HEK293 (cell line): ENCODE results near the gene RIPK1.

ENCODE experiments used
- GLIS2 ChIP-seq: fragments of 450-650 bp; formaldehyde crosslinking; IDR thresholded peaks from 2 replicates; pipeline ENCODE4 v1.5.1; 2016; ENCODE audit warnings: missing biosample characterization, missing genetic modification characterization
- HOXA7 ChIP-seq: sonication (generic); formaldehyde crosslinking; IDR thresholded peaks from 2 replicates; pipeline ENCODE4 v1.8.1; 2022; ENCODE audit warnings: missing genetic modification reagents, borderline replicate concordance
- IKZF3 ChIP-seq: fragments of 450-650 bp; IDR thresholded peaks from 2 replicates; pipeline ENCODE4 v1.5.0; 2018; ENCODE audit warnings: missing biosample characterization, mild to moderate bottlenecking, missing genetic modification characterization, moderate library complexity
- OSR2 ChIP-seq: fragments of 450-650 bp; formaldehyde crosslinking; IDR thresholded peaks from 2 replicates; pipeline ENCODE4 v1.5.1; 2016; ENCODE audit warnings: missing biosample characterization, missing genetic modification characterization
- SCRT2 ChIP-seq: fragments of 450-650 bp; formaldehyde crosslinking; IDR thresholded peaks from 2 replicates; pipeline ENCODE4 v1.5.1; 2016; ENCODE audit warnings: missing biosample characterization, missing genetic modification characterization
- SP2 ChIP-seq: fragments of 450-650 bp; formaldehyde crosslinking; IDR thresholded peaks from 2 replicates; pipeline ENCODE4 v1.5.1; 2016; ENCODE audit warnings: missing biosample characterization, missing genetic modification characterization
- SP7 ChIP-seq: fragments of 450-650 bp; formaldehyde crosslinking; IDR thresholded peaks from 2 replicates; pipeline ENCODE4 v1.5.1; 2016; ENCODE audit warnings: missing biosample characterization, missing genetic modification characterization
- ZBTB17 ChIP-seq: fragments of 450-650 bp; formaldehyde crosslinking; IDR thresholded peaks from 2 replicates; pipeline ENCODE4 v1.5.1; 2016; ENCODE audit warnings: missing biosample characterization, missing genetic modification characterization
- ZBTB20 ChIP-seq: fragments of 450-650 bp; formaldehyde crosslinking; IDR thresholded peaks from 2 replicates; pipeline ENCODE4 v1.5.1; 2016; ENCODE audit warnings: missing biosample characterization, missing genetic modification characterization
- ZEB2 ChIP-seq: fragments of 450-650 bp; formaldehyde crosslinking; IDR thresholded peaks from 2 replicates; pipeline ENCODE4 v1.5.1; 2016; ENCODE audit warnings: missing biosample characterization, missing genetic modification characterization
- ZNF133 ChIP-seq: fragments of 450-650 bp; formaldehyde crosslinking; IDR thresholded peaks from 2 replicates; pipeline ENCODE4 v1.5.1; 2016; ENCODE audit warnings: missing biosample characterization, missing genetic modification characterization
- ZNF146 ChIP-seq: fragments of 450-650 bp; formaldehyde crosslinking; IDR thresholded peaks from 2 replicates; pipeline ENCODE4 v1.5.1; 2016; ENCODE audit warnings: missing biosample characterization, missing genetic modification characterization
- ZNF2 ChIP-seq: fragments of 450-650 bp; formaldehyde crosslinking; IDR thresholded peaks from 2 replicates; pipeline ENCODE4 v1.5.1; 2016; ENCODE audit warnings: missing biosample characterization, missing genetic modification characterization
- ZNF239 ChIP-seq: fragments of 450-650 bp; formaldehyde crosslinking; IDR thresholded peaks from 2 replicates; pipeline ENCODE4 v1.5.1; 2016; ENCODE audit warnings: missing biosample characterization, missing genetic modification characterization
- ZNF335 ChIP-seq: fragments of 450-650 bp; formaldehyde crosslinking; conservative IDR thresholded peaks from 2 replicates; pipeline ENCODE4 v1.5.1; 2016; ENCODE audit warnings: missing biosample characterization, missing genetic modification characterization
- ZNF394 ChIP-seq: fragments of 450-650 bp; formaldehyde crosslinking; IDR thresholded peaks from 2 replicates; pipeline ENCODE4 v1.5.1; 2016; ENCODE audit warnings: missing biosample characterization, missing genetic modification characterization, mild to moderate bottlenecking, moderate library complexity, borderline replicate concordance
- ZNF501 ChIP-seq: fragments of 450-650 bp; formaldehyde crosslinking; IDR thresholded peaks from 2 replicates; pipeline ENCODE4 v1.5.1; 2016; ENCODE audit warnings: missing biosample characterization, missing genetic modification characterization
- ZNF596 ChIP-seq: fragments of 450-650 bp; IDR thresholded peaks from 2 replicates; pipeline ENCODE4 v1.5.0; 2018; ENCODE audit warnings: missing biosample characterization, mild to moderate bottlenecking, missing genetic modification characterization, moderate library complexity
- ZNF600 ChIP-seq: fragments of 450-650 bp; formaldehyde crosslinking; IDR thresholded peaks from 2 replicates; pipeline ENCODE4 v1.5.1; 2016; ENCODE audit warnings: missing biosample characterization, missing genetic modification characterization
- ZNF623 ChIP-seq: fragments of 450-650 bp; formaldehyde crosslinking; IDR thresholded peaks from 2 replicates; pipeline ENCODE4 v1.5.1; 2016; ENCODE audit warnings: missing biosample characterization, missing genetic modification characterization
- ZNF629 ChIP-seq: fragments of 450-650 bp; formaldehyde crosslinking; IDR thresholded peaks from 2 replicates; pipeline ENCODE4 v1.5.1; 2017; ENCODE audit warnings: missing biosample characterization, missing genetic modification characterization
- ZNF654 ChIP-seq: fragments of 450-650 bp; formaldehyde crosslinking; IDR thresholded peaks from 2 replicates; pipeline ENCODE4 v1.5.1; 2016; ENCODE audit warnings: low read depth, missing biosample characterization, missing genetic modification characterization
- ZNF768 ChIP-seq: fragments of 450-650 bp; formaldehyde crosslinking; IDR thresholded peaks from 2 replicates; pipeline ENCODE4 v1.5.1; 2018; ENCODE audit warnings: missing biosample characterization, mild to moderate bottlenecking, missing genetic modification characterization
- ZNF837 ChIP-seq: fragments of 450-650 bp; formaldehyde crosslinking; IDR thresholded peaks from 2 replicates; pipeline ENCODE4 v1.5.1; 2016; ENCODE audit warnings: missing biosample characterization, missing genetic modification characterization
- ZXDB ChIP-seq: fragments of 450-650 bp; formaldehyde crosslinking; IDR thresholded peaks from 2 replicates; pipeline ENCODE4 v1.5.1; 2016; ENCODE audit warnings: missing biosample characterization, missing genetic modification characterization
- TF ChIP-seq, protein P1 (sequence below): fragments of 450-650 bp; formaldehyde crosslinking; conservative IDR thresholded peaks from 2 replicates; pipeline ENCODE4 v1.5.1; 2016; ENCODE audit warnings: low read depth, missing biosample characterization, missing genetic modification characterization
- TF ChIP-seq, protein P2 (sequence below): fragments of 450-650 bp; formaldehyde crosslinking; IDR thresholded peaks from 2 replicates; pipeline ENCODE4 v1.5.1; 2016; ENCODE audit warnings: missing biosample characterization, missing genetic modification characterization
- TF ChIP-seq, protein P3 (sequence below): fragments of 450-650 bp; formaldehyde crosslinking; conservative IDR thresholded peaks from 2 replicates; pipeline ENCODE4 v1.5.1; 2016; ENCODE audit warnings: low read depth, missing biosample characterization, missing genetic modification characterization
- TF ChIP-seq, protein P4 (sequence below): fragments of 450-650 bp; formaldehyde crosslinking; IDR thresholded peaks from 2 replicates; pipeline ENCODE4 v1.5.1; 2016; ENCODE audit warnings: missing biosample characterization, missing genetic modification characterization, low read depth

RIPK1 gene

DNA sequence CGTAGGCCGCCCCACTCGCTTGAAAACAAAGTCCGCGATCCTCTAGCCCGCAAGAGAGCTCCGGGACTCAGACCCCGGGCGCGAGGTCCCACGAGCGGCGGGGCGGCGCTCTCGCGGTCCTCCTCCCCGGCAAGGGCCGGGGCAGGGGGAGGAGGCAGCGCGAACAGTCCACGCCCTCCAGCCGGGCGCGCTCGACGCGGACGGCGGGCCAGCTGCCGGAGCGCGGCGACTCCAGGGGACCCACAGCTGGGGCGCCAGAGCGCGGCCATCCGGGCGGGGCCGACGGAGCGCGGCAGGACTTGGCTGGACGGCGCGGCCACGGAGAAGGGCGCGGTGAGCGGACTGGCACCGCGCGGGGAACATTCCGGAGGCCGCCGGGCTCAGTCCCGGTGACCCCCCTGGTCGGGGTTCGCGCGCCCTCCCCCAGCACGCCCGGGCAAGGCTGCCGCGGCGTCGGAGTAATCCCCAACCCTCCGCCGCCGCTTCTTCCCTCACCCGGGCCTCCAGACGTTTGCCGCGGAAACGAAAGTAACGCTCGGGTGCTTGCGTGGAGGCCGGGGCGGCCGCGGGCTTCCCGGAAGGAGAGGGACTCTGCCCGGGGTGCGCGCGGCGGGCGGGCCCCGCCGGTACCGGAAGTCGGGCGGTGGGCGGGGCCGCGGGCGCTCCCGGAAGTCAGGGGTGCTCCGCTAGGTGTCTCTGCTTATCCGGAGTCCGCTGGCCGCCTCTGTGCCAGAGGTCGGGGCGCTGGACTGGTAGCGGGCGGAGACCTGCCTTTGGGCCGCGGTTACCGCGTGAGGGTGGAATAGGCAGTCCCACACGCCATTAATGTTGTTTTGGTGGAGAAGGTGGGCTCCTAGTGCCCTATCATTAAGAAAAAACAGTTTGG is at the start of gene RIPK1 (continued):
- TF ChIP-seq, protein P1, sequence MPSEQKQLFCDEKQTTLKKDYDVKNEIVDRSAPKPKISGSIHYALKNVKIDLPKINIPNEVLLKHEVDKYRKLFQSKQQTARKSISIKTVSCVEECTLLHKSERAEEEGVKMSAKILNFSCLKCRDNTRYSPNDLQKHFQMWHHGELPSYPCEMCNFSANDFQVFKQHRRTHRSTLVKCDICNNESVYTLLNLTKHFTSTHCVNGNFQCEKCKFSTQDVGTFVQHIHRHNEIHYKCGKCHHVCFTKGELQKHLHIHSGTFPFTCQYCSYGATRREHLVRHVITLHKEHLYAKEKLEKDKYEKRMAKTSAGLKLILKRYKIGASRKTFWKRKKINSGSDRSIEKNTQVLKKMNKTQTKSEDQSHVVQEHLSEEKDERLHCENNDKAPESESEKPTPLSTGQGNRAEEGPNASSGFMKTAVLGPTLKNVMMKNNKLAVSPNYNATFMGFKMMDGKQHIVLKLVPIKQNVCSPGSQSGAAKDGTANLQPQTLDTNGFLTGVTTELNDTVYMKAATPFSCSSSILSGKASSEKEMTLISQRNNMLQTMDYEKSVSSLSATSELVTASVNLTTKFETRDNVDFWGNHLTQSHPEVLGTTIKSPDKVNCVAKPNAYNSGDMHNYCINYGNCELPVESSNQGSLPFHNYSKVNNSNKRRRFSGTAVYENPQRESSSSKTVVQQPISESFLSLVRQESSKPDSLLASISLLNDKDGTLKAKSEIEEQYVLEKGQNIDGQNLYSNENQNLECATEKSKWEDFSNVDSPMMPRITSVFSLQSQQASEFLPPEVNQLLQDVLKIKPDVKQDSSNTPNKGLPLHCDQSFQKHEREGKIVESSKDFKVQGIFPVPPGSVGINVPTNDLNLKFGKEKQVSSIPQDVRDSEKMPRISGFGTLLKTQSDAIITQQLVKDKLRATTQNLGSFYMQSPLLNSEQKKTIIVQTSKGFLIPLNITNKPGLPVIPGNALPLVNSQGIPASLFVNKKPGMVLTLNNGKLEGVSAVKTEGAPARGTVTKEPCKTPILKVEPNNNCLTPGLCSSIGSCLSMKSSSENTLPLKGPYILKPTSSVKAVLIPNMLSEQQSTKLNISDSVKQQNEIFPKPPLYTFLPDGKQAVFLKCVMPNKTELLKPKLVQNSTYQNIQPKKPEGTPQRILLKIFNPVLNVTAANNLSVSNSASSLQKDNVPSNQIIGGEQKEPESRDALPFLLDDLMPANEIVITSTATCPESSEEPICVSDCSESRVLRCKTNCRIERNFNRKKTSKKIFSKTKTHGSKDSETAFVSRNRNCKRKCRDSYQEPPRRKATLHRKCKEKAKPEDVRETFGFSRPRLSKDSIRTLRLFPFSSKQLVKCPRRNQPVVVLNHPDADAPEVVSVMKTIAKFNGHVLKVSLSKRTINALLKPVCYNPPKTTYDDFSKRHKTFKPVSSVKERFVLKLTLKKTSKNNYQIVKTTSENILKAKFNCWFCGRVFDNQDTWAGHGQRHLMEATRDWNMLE (tag by site-specific recombination) = peak; percentile 78
- TF ChIP-seq ZBTB20 (tag by site-specific recombination) = peak; percentile 88; the same call in 1 of the 2 replicates
- TF ChIP-seq HOXA7 (CRISPR knock-in tag) = 0 out of 2 replicates have a peak, but pooled peaks have one; percentile 40
- peak; percentile 69; the same call in 1 of the 2 replicates for TF ChIP-seq GLIS2
- 0 out of 2 replicates have a peak, but pooled peaks have one; percentile 37 for TF ChIP-seq IKZF3 (tag by site-specific recombination)
- TF ChIP-seq ZBTB17 (tag by site-specific recombination) = no peak
- TF ChIP-seq, protein P2, sequence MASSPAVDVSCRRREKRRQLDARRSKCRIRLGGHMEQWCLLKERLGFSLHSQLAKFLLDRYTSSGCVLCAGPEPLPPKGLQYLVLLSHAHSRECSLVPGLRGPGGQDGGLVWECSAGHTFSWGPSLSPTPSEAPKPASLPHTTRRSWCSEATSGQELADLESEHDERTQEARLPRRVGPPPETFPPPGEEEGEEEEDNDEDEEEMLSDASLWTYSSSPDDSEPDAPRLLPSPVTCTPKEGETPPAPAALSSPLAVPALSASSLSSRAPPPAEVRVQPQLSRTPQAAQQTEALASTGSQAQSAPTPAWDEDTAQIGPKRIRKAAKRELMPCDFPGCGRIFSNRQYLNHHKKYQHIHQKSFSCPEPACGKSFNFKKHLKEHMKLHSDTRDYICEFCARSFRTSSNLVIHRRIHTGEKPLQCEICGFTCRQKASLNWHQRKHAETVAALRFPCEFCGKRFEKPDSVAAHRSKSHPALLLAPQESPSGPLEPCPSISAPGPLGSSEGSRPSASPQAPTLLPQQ (tag by site-specific recombination) = peak; percentile 82
- peak; percentile 51; the same call in 1 of the 2 replicates for TF ChIP-seq ZNF2 (tag by site-specific recombination)
- TF ChIP-seq SP2 (tag by site-specific recombination) = peak; percentile 68
- TF ChIP-seq ZNF654 = 0 out of 2 replicates have a peak, but pooled peaks have one; percentile 7
- peak; percentile 99 for TF ChIP-seq ZNF394
- no peak for TF ChIP-seq ZNF146 (tag by site-specific recombination)
- no peak for TF ChIP-seq ZNF133
- TF ChIP-seq ZNF768 (tag by site-specific recombination) = 0 out of 2 replicates have a peak, but pooled peaks have one; percentile 11
- peak; percentile 29; the same call in 1 of the 2 replicates for TF ChIP-seq SP7 (tag by site-specific recombination)
- TF ChIP-seq ZNF837 (tag by site-specific recombination) = no peak
- TF ChIP-seq ZNF596 = peak; percentile 33; the same call in 1 of the 2 replicates
- TF ChIP-seq OSR2 = peak; percentile 6; the same call in 1 of the 2 replicates
- TF ChIP-seq SCRT2 (tag by site-specific recombination) = peak; percentile 50; the same call in 1 of the 2 replicates
- TF ChIP-seq ZEB2 = peak; percentile 68
- TF ChIP-seq ZNF629 (tag by site-specific recombination) = 0 out of 2 replicates have a peak, but pooled peaks have one; percentile 13
- TF ChIP-seq, protein P3, sequence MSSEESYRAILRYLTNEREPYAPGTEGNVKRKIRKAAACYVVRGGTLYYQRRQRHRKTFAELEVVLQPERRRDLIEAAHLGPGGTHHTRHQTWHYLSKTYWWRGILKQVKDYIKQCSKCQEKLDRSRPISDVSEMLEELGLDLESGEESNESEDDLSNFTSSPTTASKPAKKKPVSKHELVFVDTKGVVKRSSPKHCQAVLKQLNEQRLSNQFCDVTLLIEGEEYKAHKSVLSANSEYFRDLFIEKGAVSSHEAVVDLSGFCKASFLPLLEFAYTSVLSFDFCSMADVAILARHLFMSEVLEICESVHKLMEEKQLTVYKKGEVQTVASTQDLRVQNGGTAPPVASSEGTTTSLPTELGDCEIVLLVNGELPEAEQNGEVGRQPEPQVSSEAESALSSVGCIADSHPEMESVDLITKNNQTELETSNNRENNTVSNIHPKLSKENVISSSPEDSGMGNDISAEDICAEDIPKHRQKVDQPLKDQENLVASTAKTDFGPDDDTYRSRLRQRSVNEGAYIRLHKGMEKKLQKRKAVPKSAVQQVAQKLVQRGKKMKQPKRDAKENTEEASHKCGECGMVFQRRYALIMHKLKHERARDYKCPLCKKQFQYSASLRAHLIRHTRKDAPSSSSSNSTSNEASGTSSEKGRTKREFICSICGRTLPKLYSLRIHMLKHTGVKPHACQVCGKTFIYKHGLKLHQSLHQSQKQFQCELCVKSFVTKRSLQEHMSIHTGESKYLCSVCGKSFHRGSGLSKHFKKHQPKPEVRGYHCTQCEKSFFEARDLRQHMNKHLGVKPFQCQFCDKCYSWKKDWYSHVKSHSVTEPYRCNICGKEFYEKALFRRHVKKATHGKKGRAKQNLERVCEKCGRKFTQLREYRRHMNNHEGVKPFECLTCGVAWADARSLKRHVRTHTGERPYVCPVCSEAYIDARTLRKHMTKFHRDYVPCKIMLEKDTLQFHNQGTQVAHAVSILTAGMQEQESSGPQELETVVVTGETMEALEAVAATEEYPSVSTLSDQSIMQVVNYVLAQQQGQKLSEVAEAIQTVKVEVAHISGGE = peak; percentile 94
- TF ChIP-seq, protein P4, sequence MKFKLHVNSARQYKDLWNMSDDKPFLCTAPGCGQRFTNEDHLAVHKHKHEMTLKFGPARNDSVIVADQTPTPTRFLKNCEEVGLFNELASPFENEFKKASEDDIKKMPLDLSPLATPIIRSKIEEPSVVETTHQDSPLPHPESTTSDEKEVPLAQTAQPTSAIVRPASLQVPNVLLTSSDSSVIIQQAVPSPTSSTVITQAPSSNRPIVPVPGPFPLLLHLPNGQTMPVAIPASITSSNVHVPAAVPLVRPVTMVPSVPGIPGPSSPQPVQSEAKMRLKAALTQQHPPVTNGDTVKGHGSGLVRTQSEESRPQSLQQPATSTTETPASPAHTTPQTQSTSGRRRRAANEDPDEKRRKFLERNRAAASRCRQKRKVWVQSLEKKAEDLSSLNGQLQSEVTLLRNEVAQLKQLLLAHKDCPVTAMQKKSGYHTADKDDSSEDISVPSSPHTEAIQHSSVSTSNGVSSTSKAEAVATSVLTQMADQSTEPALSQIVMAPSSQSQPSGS (tag by site-specific recombination) = no peak
- TF ChIP-seq ZXDB = peak; percentile 71; the same call in 1 of the 2 replicates
- TF ChIP-seq ZNF335 (tag by site-specific recombination) = peak; percentile 92
- no peak for TF ChIP-seq ZNF623 (tag by site-specific recombination)
- TF ChIP-seq ZNF600 = peak; percentile 65
- no peak for TF ChIP-seq ZNF239
- no peak for TF ChIP-seq ZNF501 (tag by site-specific recombination)
